NCI-H2227 treated with DMSO at 0.1 percent for 48 hours (cell line): ENCODE results near the gene IFIT1B.
A peak's percentile ranks its signal among the peaks of the same experiment; 100 is the strongest.

Experiments used
- DNase-seq: peaks from one replicate; lab custom pipeline; 2025; lab: John Stamatoyannopoulos, UW

Gene IFIT1B

DNA sequence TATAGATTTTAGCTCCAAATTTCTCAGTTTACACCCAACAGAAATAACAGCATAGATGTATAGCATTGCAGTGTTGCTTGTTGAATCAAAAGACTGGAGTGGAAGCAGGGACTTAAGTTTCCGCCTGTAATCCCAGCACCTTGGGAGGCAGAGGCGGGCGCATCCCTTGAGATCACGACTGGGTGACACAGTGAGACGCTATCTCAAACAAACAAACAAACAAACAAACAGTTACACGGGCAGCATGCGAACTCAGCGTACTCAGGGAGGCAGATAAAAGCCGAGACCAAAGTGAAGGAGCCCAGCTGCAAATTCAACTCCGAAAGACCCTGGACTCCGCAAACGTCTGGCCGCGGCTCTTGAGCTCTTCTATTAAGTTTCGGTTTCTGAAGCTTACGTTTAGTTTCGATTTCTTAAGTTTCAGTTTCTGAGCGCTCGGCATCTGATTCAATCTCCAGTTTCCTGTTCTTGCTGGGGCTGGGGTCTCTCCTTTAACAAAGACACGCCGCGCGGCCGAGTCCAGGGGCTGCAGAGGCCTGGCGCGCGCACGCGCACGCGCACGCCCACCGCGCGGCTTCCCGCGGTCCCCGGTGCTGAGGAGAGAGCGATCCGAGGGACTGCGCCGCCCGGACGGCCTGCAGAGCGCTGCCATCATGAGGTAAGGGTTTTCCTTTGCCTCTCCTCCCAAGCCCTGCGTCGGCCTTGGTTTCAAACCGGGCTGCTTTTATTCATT, 36.5 kb downstream of the IFIT1B start, which contains the start of gene IFIT5:
TSS of gene IFIT5 (plus strand) at position 423 of the 733 bp plus-strand sequence. CDS start at position 654, 231 bp downstream.
- peak; percentile 57 for DNase-seq

- peak; percentile 38 for DNase-seq
These were observed 37.3 kb downstream of the IFIT1B start for GRCh38 chr10:89414879-89415821.

DNA sequence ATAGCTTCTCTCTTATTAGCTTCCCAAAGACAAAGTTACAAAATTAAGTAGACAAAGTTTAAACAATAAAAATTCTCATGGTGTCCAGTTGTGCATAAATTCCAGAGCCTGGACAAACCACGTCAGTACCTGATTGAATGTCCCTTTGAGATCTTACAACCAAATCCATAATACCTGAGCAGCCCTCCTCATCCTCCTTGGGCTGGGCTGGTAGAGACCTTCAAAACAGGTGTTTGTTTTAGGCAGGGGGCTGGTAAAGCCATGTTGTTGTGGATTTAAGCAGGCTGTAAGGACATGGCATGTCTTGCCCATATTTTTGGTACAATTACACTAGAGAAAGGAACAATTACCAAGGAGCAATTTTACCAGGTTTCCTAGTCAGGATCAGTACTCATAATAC, 38.6 kb downstream of the IFIT1B start:
- no peak for DNase-seq

DNA sequence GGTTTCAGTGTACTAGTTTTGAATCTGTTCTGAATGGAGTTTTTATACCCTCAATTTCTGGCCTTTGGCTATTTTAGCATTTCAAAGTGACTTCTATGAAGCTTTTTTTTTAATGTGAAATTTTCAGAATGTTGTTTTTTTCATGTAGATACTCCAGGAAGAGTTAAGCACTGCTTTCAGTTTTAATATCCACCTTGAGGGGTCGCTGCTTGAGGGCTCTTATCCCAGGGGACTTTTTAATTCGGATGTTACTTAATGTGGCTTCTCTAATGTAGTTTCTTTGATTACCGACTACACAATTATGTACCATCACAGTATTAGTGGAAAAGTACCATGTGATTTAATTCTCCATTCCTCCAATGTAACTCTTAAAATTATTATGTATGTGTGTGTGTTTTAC, 41.7 kb downstream of the IFIT1B start:
- DNase-seq, result no peak

GRCh38 chr10:89421018-89421476, 43.2 kb downstream of the IFIT1B start:
- no peak for DNase-seq

GRCh38 chr10:89425000-89425399, 47.1 kb downstream of the IFIT1B start:
- no peak for DNase-seq

- peak; percentile 23 for DNase-seq
These were observed 48.5 kb downstream of the IFIT1B start for GRCh38 chr10:89426230-89426868.

- no peak for DNase-seq
These were observed 49.8 kb downstream of the IFIT1B start for GRCh38 chr10:89427629-89428028.

- no peak for DNase-seq
These were observed 51.0 kb downstream of the IFIT1B start for GRCh38 chr10:89428877-89429276.

DNA sequence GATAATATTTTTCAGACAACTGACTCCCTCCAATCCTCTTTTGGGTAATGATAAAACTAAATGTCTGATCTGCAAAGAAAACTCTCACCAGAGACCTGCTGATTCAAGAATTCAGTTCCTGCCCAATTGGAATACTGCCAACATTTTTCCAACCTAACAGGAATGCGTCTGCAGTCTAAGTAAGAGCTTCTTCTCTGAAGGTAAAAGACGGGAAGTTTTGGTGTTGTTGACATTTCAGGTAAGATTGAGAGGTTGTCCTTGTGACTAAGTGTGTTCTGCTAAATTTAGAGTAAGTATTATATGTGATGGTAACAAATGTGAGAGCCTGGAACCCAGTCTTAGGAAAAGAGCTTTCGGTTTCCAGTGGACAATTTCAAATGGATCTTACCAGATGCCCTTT, 54.1 kb downstream of the IFIT1B start:
- no peak for DNase-seq
